ENCODE results near the gene PCDHB9.
"Not testable (repeated sequence)": the region's sequence is repeated elsewhere in the genome, so short reads cannot be mapped to it uniquely, and the experiment has no call there.

GRCh38 chr5:141189131-141189530 is 2.2 kb downstream of the PCDHB9 start:
- TF ChIP-seq, protein P1, sequence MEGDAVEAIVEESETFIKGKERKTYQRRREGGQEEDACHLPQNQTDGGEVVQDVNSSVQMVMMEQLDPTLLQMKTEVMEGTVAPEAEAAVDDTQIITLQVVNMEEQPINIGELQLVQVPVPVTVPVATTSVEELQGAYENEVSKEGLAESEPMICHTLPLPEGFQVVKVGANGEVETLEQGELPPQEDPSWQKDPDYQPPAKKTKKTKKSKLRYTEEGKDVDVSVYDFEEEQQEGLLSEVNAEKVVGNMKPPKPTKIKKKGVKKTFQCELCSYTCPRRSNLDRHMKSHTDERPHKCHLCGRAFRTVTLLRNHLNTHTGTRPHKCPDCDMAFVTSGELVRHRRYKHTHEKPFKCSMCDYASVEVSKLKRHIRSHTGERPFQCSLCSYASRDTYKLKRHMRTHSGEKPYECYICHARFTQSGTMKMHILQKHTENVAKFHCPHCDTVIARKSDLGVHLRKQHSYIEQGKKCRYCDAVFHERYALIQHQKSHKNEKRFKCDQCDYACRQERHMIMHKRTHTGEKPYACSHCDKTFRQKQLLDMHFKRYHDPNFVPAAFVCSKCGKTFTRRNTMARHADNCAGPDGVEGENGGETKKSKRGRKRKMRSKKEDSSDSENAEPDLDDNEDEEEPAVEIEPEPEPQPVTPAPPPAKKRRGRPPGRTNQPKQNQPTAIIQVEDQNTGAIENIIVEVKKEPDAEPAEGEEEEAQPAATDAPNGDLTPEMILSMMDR (conservative IDR thresholded peaks at IDR 0.05; ENCODE audit: low read depth in 2 of 2) = not testable (repeated sequence)
- TF ChIP-seq JUNB (IDR thresholded peaks at IDR 0.05; ENCODE audit: unreplicated experiment); ETS1 (IDR thresholded peaks at IDR 0.05); POLR2AphosphoS5 (IDR thresholded peaks at IDR 0.05; ENCODE audit: low read depth); EZH2 (IDR thresholded peaks at IDR 0.05; ENCODE audit: low read depth, unreplicated experiment); STAT1 (IDR thresholded peaks at IDR 0.05; ENCODE audit: unreplicated experiment); EZH2phosphoT487 (IDR thresholded peaks at IDR 0.05; ENCODE audit: unreplicated experiment): not testable (repeated sequence)
- TF ChIP-seq, protein P2, sequence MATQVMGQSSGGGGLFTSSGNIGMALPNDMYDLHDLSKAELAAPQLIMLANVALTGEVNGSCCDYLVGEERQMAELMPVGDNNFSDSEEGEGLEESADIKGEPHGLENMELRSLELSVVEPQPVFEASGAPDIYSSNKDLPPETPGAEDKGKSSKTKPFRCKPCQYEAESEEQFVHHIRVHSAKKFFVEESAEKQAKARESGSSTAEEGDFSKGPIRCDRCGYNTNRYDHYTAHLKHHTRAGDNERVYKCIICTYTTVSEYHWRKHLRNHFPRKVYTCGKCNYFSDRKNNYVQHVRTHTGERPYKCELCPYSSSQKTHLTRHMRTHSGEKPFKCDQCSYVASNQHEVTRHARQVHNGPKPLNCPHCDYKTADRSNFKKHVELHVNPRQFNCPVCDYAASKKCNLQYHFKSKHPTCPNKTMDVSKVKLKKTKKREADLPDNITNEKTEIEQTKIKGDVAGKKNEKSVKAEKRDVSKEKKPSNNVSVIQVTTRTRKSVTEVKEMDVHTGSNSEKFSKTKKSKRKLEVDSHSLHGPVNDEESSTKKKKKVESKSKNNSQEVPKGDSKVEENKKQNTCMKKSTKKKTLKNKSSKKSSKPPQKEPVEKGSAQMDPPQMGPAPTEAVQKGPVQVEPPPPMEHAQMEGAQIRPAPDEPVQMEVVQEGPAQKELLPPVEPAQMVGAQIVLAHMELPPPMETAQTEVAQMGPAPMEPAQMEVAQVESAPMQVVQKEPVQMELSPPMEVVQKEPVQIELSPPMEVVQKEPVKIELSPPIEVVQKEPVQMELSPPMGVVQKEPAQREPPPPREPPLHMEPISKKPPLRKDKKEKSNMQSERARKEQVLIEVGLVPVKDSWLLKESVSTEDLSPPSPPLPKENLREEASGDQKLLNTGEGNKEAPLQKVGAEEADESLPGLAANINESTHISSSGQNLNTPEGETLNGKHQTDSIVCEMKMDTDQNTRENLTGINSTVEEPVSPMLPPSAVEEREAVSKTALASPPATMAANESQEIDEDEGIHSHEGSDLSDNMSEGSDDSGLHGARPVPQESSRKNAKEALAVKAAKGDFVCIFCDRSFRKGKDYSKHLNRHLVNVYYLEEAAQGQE (IDR thresholded peaks at IDR 0.05; ENCODE audit: unreplicated experiment) = not testable (repeated sequence)

Data from GM23338 (cell line).